ENCODE data around the gene RNF144B. TPM values are rescaled to one million over a fixed set of nuclear protein-coding genes. Genes with fewer than 3 reads are reported as not detected.
"Not testable (repeated sequence)": the region's sequence is repeated elsewhere in the genome, so short reads cannot be mapped to it uniquely, and the experiment has no call there.

RNF144B gene
- total and polyA plus RNA-seq, 2 donors: 5.6 to 13.2 TPM

DNA sequence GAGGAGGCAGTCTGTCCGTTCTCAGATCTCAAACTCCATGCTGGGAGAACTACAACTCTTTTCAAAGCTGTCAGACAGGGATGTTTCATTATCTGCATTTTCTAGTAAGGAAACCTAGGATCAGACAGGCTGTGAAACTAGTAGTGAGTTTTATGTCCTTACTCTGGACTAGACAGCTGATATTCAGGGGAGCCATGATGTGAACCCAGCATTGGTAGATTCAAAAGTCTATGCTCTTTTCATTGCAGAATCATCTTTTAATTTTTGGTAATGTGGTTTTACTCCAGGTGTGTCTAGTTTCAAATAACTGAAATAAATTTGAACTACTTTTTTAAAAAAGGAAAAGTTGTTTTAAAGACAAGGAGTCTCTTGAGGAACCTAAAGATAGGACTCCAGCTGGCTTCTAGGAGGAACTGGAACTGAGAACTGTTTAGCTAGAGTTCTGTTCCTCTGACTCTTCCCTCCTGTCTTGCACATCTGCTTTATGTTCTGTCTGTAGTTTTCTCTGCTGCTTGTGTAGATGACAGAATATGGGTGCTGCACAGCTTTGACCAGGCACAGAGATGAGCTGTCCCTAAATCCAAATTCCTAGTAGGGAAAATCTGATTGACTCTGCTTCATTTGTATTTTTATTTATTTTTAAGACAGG is 27.8 kb upstream of the RNF144B start:
- Histone ChIP-seq H3K36me3 (ENCODE audit: insufficient read depth) (no peaks in the 10 kb centered on the region), H3K27ac (ENCODE audit: low read depth) (no peak overlapping the region), H3K4me1 (ENCODE audit: insufficient read depth) (no peaks in the 10 kb centered on the region), H3K4me3 (ENCODE audit: low read depth, low read length) (no peak overlapping the region)
- WGBS: 55% methylated on average over 1 of the region's 1 CpG
- no peak for DNase-seq (ENCODE audit: extremely low spot score)

DNA sequence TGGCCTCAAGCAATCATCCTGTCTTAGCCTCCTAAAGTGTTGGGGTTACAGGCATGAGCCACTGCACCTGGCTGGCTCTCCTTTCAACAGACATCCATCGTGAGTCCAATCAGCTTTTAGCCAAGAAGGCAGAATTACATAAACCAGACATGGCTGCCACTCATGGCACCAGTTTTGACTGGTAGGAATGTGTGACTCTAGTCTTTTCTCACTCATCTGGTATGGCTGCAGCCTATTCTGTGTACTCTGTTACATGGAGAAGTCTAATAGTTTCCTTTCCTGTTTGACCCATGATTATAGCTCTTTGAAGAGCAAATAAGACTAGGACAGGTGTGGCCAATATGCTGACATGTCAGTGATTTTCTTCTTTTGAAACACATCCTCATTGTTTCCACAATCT is 27.0 kb upstream of the RNF144B start:
- no peak overlapping the region for H3K4me3 ChIP-seq (ENCODE audit: low read depth, low read length)
- H3K27ac ChIP-seq (ENCODE audit: low read depth): no peak overlapping the region
- H3K4me1 ChIP-seq (ENCODE audit: insufficient read depth): no peaks in the 10 kb centered on the region
- no peaks in the 10 kb centered on the region for H3K36me3 ChIP-seq (ENCODE audit: insufficient read depth)
- WGBS: 70% methylated on average over 1 of the region's 1 CpG
- DNase-seq (ENCODE audit: extremely low spot score): no peak

DNA sequence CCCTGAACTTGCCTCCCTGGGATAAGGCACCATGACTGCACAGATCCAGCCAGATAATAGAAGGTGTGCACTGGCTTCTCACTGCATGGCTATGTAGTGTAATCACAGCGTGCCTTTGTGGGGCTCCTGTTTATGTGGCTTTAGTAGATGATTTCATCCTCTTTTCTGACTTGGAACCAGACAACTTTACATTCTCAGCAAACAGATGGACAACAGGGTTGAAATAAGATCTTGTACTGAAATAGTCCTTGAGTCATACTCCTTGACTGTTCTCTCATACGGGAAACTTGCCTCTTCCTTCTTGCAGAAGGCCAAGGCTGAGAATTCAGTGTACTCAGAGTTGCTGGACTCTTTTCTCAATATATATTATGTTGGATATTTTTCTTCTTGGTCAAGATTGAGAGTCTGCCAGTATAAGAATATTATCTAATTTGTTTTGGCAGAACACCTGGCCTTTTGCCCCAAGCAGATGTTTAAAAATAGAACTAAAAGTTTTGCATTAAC is 25.0 kb upstream of the RNF144B start:
- WGBS: 41% methylated on average over 2 of the region's 2 CpGs
- Histone ChIP-seq H3K36me3 (ENCODE audit: insufficient read depth) (no peaks in the 10 kb centered on the region), H3K4me3 (ENCODE audit: low read depth, low read length) (no peak overlapping the region), H3K27ac (ENCODE audit: low read depth) (no peak overlapping the region), H3K4me1 (ENCODE audit: insufficient read depth) (no peaks in the 10 kb centered on the region)
- DNase-seq (ENCODE audit: extremely low spot score): no peak

DNA sequence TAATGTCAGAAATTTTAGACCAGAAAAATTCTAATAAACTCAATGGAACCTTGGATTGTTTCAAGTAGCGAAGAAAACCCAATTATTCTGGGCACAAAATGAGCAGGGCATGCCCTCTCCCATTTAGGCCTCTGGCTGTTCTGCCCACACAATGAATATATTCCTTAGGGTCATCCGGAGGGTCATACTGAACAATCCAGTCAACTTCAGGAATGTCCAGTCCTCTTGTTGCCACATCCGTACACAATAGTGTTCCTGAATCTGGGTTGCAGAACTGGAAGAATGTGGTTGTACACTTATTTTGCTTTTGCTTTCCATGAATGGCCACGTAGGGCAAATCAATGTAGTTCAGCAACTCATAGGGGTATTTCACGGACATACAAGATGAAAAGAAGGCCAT is 23.4 kb upstream of the RNF144B start:
- WGBS: 87% methylated on average over 5 of the region's 5 CpGs
- DNase-seq (ENCODE audit: extremely low spot score): no peak
- Histone ChIP-seq H3K36me3 (ENCODE audit: insufficient read depth) (no peaks in the 10 kb centered on the region), H3K4me1 (ENCODE audit: insufficient read depth) (no peaks in the 10 kb centered on the region), H3K4me3 (ENCODE audit: low read depth, low read length) (no peak overlapping the region), H3K27ac (ENCODE audit: low read depth) (no peak overlapping the region)

DNA sequence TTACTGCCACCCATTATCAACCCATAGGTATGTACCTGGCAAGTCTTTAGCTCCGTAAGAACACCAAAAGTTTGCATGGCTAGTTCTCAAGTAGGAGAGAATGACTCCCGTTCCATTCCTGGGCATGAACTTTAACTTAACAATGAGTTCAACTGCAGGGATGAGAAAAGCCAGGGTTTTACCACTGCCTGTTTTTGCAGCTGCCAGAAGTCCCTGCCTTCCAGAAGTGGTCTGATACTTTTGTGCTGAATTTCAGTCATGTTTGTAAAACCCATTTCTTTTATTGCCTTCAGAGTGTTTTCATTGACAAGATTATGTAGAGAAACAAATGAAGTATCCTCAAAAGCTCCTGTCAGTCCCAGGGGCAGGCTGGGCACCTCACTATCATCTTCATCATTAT is 22.6 kb upstream of the RNF144B start:
- H3K27ac ChIP-seq (ENCODE audit: low read depth); H3K4me1 ChIP-seq (ENCODE audit: insufficient read depth); H3K36me3 ChIP-seq (ENCODE audit: insufficient read depth); H3K4me3 ChIP-seq (ENCODE audit: low read depth, low read length); DNase-seq (ENCODE audit: extremely low spot score): not testable (repeated sequence)
- 79% methylated on average over 2 of the region's 2 CpGs for WGBS

DNA sequence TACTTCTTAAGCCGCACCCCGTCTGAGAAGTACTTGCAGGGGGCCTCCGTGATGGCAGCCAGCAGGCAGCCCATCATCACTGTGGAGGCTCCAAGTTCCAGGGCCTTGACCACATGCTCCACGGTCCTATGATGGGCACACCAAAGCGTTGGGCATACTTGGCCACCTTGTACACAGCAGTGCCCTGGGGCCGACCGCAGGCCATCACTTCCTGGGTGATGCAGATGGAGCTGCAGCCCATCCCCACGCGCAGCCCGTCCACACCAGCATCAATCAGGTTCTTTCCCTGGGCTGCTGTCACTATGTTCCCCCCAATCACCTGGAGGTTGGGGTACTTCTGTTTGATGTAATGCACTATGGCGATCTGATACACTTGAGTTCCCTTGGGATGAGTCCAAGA is 19.8 kb upstream of the RNF144B start:
- H3K4me1 ChIP-seq (ENCODE audit: insufficient read depth): no peaks in the 10 kb centered on the region
- WGBS: 97% methylated on average over 11 of the region's 11 CpGs
- no peak for DNase-seq (ENCODE audit: extremely low spot score)

DNA sequence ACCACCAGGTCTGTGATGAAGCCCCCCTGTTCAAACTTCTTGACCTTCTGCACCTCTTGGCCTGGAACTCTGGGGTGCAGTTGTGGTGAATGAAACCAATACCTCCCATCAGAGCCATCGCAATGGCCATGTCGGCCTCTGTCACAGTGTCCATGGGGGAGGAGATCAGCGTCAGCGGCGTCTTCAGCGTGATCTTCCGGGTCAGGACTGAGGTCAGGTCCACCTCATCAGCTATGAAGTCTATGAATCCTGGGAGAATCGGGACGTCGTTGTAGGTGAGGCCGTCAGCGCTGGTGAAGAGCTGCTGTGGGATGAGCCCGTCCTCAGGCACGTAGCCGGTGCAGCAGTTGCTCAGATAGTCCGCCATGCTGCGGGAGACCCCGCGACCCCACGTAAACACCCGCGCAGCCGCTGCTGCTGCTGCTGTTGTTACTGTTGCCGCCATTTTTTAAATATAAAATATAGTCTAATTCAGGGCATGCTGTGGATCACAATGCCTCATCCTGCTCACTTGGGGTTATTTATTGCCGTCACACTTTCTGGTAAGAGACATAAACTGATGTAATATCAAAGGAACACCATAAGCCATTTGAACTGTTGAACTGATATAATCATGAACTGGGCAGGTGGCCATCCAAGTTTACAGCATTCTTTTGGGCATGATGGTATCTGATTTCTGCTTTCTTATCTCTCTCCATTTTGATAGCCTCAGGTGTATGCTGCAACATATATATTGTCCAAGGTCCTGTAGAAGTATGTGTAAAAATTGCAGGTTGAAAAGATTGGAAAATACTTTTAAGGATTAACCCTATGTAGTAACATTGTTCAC is 18.7 kb upstream of the RNF144B start:
- no peak overlapping the region for H3K27ac ChIP-seq (ENCODE audit: low read depth)
- DNase-seq (ENCODE audit: extremely low spot score): no peak
- H3K36me3 ChIP-seq (ENCODE audit: insufficient read depth): no peaks in the 10 kb centered on the region
- H3K4me3 ChIP-seq (ENCODE audit: low read depth, low read length): no peak overlapping the region
- 91% methylated on average over 25 of the region's 25 CpGs for WGBS
- H3K4me1 ChIP-seq (ENCODE audit: insufficient read depth): no peaks in the 10 kb centered on the region

More for the DNA sequence above, 19.8 kb upstream of the RNF144B start:
- Histone ChIP-seq H3K27ac (ENCODE audit: low read depth) (no peak overlapping the region), H3K4me3 (ENCODE audit: low read depth, low read length) (no peak overlapping the region), H3K36me3 (ENCODE audit: insufficient read depth) (no peaks in the 10 kb centered on the region)

DNA sequence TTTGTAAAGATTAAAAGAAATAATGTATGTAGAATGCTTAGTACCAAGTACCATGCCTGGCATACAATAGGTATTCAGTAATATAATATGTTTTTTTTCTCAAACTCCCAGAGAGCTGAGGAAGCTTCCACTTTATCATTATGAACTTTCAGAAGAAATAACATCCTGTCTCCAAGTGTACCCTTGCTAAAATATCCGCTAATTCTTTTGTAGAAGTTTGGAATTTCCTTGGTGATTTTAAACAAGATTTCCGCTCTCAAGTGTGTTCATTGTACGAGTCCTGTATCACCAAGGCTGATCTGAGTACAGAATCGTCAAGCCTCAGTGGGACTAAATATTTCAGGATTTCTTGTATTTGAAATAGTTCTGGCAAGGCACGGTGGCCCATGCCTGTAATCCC is 16.1 kb upstream of the RNF144B start:
- no peak for DNase-seq (ENCODE audit: extremely low spot score)
- H3K27ac ChIP-seq (ENCODE audit: low read depth): no peak overlapping the region
- no peaks in the 10 kb centered on the region for H3K4me1 ChIP-seq (ENCODE audit: insufficient read depth)
- no peaks in the 10 kb centered on the region for H3K36me3 ChIP-seq (ENCODE audit: insufficient read depth)
- 70% methylated on average over 5 of the region's 5 CpGs for WGBS
- no peak overlapping the region for H3K4me3 ChIP-seq (ENCODE audit: low read depth, low read length)

DNA sequence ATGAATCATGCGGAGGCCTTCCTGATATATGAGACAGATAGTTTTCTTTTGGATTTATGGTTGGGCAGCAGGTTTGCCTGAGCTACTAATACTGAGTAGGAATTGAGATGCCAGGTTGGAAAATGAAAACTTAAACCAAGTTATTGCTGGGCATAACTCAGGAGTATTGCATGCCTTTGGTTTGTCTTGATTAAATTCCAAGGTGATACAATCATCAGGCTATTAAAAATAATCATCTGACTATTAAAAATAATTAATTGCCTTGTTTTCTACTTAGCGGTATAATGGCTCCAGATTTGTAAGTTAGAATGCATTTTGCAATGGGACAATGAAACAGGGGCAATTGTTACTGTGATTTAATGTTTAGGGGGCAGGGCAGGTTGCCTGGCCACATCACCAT is 15.5 kb upstream of the RNF144B start:
- 81% methylated on average over 2 of the region's 2 CpGs for WGBS
- H3K27ac ChIP-seq (ENCODE audit: low read depth): no peak overlapping the region

DNA sequence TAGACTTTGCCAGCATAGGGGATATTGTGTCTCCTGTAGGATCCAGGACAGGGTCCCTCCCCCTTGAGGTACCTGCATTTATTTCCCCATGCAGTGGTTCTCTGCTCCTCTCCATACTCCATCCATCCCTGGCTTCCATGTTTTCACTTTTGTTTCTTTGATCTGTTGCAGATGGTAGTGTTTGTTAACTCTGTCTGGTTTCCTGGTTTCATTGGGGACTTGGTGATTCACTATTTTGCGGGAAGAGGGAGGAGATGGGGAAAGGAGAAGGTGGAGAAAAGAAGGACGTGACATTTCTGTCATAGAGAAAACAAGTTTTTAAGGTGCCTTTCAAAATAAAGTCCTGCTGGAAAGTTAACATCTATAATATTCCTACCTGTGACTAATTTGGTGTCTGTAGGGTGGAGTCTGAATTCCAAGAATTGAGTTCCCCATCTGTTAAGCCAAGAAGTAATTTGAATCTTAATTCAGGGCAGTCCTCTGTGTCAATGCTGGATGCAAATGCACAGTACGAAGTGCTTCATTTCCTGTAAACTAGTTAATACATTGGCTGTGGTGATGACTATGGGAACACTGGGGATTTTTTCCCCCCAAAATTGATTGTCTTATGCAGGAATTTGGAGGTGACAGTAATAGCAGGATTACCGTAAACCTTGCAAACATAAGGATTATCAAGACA is 6.9 kb upstream of the RNF144B start:
- DNase-seq (ENCODE audit: extremely low spot score): no peak
- H3K4me3 ChIP-seq (ENCODE audit: low read depth, low read length): no peak overlapping the region
- WGBS: 70% methylated on average over 4 of the region's 4 CpGs
- peaks cover 2% of the 10 kb centered on the region for H3K4me1 ChIP-seq (ENCODE audit: insufficient read depth)
- H3K27ac ChIP-seq (ENCODE audit: low read depth): no peak overlapping the region
- no peaks in the 10 kb centered on the region for H3K36me3 ChIP-seq (ENCODE audit: insufficient read depth)

More for the DNA sequence above, 15.5 kb upstream of the RNF144B start:
- Histone ChIP-seq H3K4me1 (ENCODE audit: insufficient read depth) (no peaks in the 10 kb centered on the region), H3K4me3 (ENCODE audit: low read depth, low read length) (no peak overlapping the region), H3K36me3 (ENCODE audit: insufficient read depth) (no peaks in the 10 kb centered on the region)
- DNase-seq (ENCODE audit: extremely low spot score): no peak

DNA sequence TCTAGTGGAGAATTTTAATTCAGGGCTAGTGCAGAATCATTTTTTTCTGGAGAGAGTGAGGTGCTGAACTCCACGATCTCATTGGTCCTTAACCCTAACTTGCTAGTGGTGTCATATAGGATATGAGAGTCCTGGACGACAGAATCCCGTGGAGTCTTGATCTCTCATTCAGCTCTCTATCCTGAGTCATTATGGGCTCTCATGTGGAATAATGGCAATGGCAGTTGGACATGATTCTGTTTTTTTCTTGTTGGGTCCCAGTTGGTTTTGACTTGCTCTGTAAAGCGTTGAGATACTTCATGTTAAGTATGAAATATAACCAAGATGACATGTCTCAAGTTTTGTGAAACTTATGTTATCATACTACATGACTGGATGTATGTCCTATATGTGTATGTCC is 6.3 kb upstream of the RNF144B start:
- no peak overlapping the region for H3K27ac ChIP-seq (ENCODE audit: low read depth)
- WGBS: 81% methylated on average over 4 of the region's 4 CpGs
- no peaks in the 10 kb centered on the region for H3K36me3 ChIP-seq (ENCODE audit: insufficient read depth)

DNA sequence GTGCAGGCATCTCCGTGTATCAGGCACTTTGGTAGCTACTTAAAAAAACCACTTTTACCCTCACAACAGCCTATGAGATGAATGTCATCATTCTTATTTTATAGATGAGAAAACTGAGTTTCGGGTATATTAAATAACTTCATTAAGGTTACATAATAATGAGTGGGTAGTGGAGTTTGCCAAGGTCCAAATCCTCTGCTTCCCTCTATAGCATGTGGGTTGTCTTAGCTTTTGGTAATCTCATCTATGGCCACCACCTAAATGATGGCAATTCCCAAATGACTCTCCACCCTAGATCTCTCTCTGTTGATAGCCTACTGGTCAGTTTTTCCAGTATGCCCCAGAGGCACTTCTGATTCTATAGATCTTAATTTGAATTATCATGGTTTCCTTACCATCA is 3.7 kb upstream of the RNF144B start:
- H3K4me3 ChIP-seq (ENCODE audit: low read depth, low read length): no peak overlapping the region
- H3K4me1 ChIP-seq (ENCODE audit: insufficient read depth): peaks cover 2% of the 10 kb centered on the region
- no peak overlapping the region for H3K27ac ChIP-seq (ENCODE audit: low read depth)
- no peak for DNase-seq (ENCODE audit: extremely low spot score)
- WGBS: 94% methylated on average over 2 of the region's 2 CpGs
- no peaks in the 10 kb centered on the region for H3K36me3 ChIP-seq (ENCODE audit: insufficient read depth)

More for the DNA sequence above, 6.3 kb upstream of the RNF144B start:
- no peak for DNase-seq (ENCODE audit: extremely low spot score)
- peaks cover 2% of the 10 kb centered on the region for H3K4me1 ChIP-seq (ENCODE audit: insufficient read depth)
- H3K4me3 ChIP-seq (ENCODE audit: low read depth, low read length): no peak overlapping the region

DNA sequence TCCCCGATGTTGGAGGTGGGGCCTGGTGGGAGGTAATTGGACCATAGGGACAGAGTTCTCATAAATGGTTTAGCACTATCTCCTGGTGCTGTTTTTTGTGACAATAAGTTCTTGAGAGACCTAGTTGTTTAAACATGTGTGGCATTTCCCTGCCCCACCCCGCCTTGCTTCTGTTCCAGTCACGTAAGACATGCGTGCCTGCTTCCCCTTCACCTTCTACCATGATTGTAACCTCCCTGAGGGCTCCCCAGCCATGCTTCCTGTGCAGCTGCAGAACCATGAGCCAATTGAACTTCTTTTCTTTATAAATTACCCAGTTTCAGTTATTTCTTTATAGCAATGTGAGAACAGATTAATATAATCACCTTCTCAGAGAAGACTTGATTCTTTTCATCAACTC is 2.5 kb upstream of the RNF144B start:
- Histone ChIP-seq H3K27ac (ENCODE audit: low read depth) (no peak overlapping the region), H3K4me3 (ENCODE audit: low read depth, low read length) (no peak overlapping the region), H3K36me3 (ENCODE audit: insufficient read depth) (no peaks in the 10 kb centered on the region), H3K4me1 (ENCODE audit: insufficient read depth) (peaks cover 4% of the 10 kb centered on the region)
- no peak for DNase-seq (ENCODE audit: extremely low spot score)
- 81% methylated on average over 4 of the region's 4 CpGs for WGBS
